Thyroid gland (tissue), 4 donors: Measurements from ENCODE around the gene PRKCZ.

ENCODE experiments used
- POLR2A ChIP-seq, 2 donors: fragments of 450-650 bp; IDR thresholded peaks; one replicate each; pipeline ENCODE4 v1.6.1; 2017; ENCODE audit warnings: antibody characterized with exemption in 2 of 2, mild to moderate bottlenecking in 2 of 2, moderate library complexity in 1 of 2
- TF ChIP-seq, protein P1 (sequence below), 6 experiments: fragments of 200-600 bp in 3 of 6; fragments of 450-650 bp in 3 of 6; sonication (generic) in 3 of 6; IDR thresholded peaks; one replicate each; pipeline ENCODE4 v1.5.1; 2016 to 2019; ENCODE audit warnings: antibody characterized with exemption in 6 of 6, mild to moderate bottlenecking in 2 of 6, inconsistent platforms in 1 of 6, moderate library complexity in 1 of 6

DNA sequence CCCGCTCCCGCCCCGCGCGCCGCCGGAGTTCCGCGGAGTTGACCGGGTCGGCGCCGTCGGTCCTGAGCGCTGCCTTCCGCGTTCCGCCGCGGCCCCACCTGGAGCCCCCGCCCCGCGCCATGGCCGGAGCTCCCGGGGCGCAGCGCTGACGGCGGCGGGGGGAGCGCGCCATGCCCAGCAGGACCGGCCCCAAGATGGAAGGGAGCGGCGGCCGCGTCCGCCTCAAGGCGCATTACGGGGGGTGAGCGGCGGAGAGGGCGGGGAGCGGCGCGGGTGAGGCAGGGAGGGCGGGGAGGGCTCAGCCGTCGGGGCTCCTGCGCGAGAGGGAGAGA, 216 bp downstream of the PRKCZ start:
- TF ChIP-seq, protein P1, sequence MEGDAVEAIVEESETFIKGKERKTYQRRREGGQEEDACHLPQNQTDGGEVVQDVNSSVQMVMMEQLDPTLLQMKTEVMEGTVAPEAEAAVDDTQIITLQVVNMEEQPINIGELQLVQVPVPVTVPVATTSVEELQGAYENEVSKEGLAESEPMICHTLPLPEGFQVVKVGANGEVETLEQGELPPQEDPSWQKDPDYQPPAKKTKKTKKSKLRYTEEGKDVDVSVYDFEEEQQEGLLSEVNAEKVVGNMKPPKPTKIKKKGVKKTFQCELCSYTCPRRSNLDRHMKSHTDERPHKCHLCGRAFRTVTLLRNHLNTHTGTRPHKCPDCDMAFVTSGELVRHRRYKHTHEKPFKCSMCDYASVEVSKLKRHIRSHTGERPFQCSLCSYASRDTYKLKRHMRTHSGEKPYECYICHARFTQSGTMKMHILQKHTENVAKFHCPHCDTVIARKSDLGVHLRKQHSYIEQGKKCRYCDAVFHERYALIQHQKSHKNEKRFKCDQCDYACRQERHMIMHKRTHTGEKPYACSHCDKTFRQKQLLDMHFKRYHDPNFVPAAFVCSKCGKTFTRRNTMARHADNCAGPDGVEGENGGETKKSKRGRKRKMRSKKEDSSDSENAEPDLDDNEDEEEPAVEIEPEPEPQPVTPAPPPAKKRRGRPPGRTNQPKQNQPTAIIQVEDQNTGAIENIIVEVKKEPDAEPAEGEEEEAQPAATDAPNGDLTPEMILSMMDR (IDR thresholded peaks at IDR 0.05): no peak
- TF ChIP-seq POLR2A (IDR thresholded peaks at IDR 0.05): no peak
